Activated T-cell treated with anti-CD3 and anti-CD28 coated beads, Interleukin-2, amount 50 U/mL, for 48 hours (primary cell): Measurements from ENCODE around the gene ALOX12.

ENCODE experiments used
- DNase-seq, 2 experiments: peaks; one replicate each; pipeline ENCODE4 v3.0.0-alpha.2; 2020

The ALOX12 gene

GRCh38 chr17:7003745-7004144 lies 7.9 kb downstream of the ALOX12 start:
- no peak for DNase-seq

- DNase-seq, result peak; percentile 45 to 49
These were observed 8.8 kb downstream of the ALOX12 start for GRCh38 chr17:7004398-7005253.

- DNase-seq, result no peak
These were observed 9.9 kb downstream of the ALOX12 start for GRCh38 chr17:7005716-7006115.

GRCh38 chr17:7007143-7007542 lies 11.3 kb downstream of the ALOX12 start:
- DNase-seq, result no peak

GRCh38 chr17:7010523-7010922 lies 14.7 kb downstream of the ALOX12 start:
- no peak for DNase-seq

GRCh38 chr17:7011415-7011814 lies 15.6 kb downstream of the ALOX12 start:
- no peak for DNase-seq

- DNase-seq, result no peak
These were observed 16.0 kb downstream of the ALOX12 start for GRCh38 chr17:7011942-7012254.

- peak; percentile 97 to 98 for DNase-seq
These were observed 18.6 kb downstream of the ALOX12 start for GRCh38 chr17:7014261-7014994.

- DNase-seq, result peak; percentile 83
These were observed 19.4 kb downstream of the ALOX12 start for GRCh38 chr17:7014995-7015958.

- DNase-seq, result peak in 1 of 2 experiments; percentile 42
These were observed 20.6 kb downstream of the ALOX12 start for GRCh38 chr17:7016418-7016817.

GRCh38 chr17:7016886-7017826 lies 21.3 kb downstream of the ALOX12 start:
- no peak for DNase-seq

GRCh38 chr17:7017827-7018200 lies 22.0 kb downstream of the ALOX12 start:
- peak; percentile 50 to 58 for DNase-seq

- DNase-seq, result no peak
These were observed 22.6 kb downstream of the ALOX12 start for GRCh38 chr17:7018331-7018964.

GRCh38 chr17:7019367-7019766 lies 23.5 kb downstream of the ALOX12 start:
- DNase-seq, result no peak

GRCh38 chr17:7019839-7020519 lies 24.1 kb downstream of the ALOX12 start:
- no peak for DNase-seq

GRCh38 chr17:7020894-7021664 lies 25.2 kb downstream of the ALOX12 start:
- no peak for DNase-seq

- peak; percentile 89 to 91 for DNase-seq
These were observed 26.3 kb downstream of the ALOX12 start for GRCh38 chr17:7021993-7022778.

GRCh38 chr17:7022781-7023571 lies 27.1 kb downstream of the ALOX12 start, which contains the start of gene BCL6B:
BCL6B (plus strand) TSS chr17:7023050; CDS start chr17:7023672, 622 bp downstream.
- DNase-seq, result peak in 1 of 2 experiments; percentile 40
